Measurements from ENCODE around the gene PIGH. TPM values are rescaled to one million over a fixed set of nuclear protein-coding genes. Genes with fewer than 3 reads are reported as not detected.
"Not testable (repeated sequence)": the region's sequence is repeated elsewhere in the genome, so short reads cannot be mapped to it uniquely, and the experiment has no call there.

The PIGH gene
- total RNA-seq, 3 donors from 2014 or later (not counting 1 experiment from before 2014, with no cell fraction given): 50.9 to 56.0 (median 54.5) TPM

DNA sequence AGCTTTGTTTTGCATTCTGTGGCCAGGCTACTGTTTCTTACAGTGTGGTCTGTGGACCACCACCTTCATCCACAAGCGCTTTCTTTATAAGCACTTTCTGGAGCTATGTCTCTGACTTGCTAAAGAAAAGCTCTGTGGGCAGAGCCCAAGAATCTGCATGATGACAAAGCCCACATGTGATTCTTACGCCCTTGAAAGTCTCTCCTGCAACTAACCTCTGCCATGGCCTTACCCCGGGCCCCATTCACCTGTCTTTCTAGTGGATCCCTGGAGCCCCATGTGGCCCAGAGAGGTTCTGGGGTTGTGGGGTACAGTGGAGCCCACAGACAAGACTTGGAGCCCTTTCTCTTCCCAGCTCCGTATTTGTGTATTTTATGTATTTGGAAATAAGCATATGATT is 50.3 kb downstream of the PIGH start:
- no peaks in the 10 kb centered on the region for H3K9me3 ChIP-seq (ENCODE audit: control insufficient read depth, insufficient read depth, low read length)
- intact Hi-C loops (cut with micrococcal nuclease): no loop called here
- H3K4me3 Mint-ChIP-seq: no peak overlapping the region
- H3K4me1 ChIP-seq (ENCODE audit: control insufficient read depth, insufficient read depth, low read length): no peaks in the 10 kb centered on the region
- H3K27ac Mint-ChIP-seq: no peak overlapping the region
- H3K4me3 ChIP-seq (ENCODE audit: low read length): no peak overlapping the region
- DNase-seq (no peak), ATAC-seq (no peak)
- H3K9me3 Mint-ChIP-seq: no peaks in the 10 kb centered on the region
- no peak for TF ChIP-seq CTCF (IDR thresholded peaks at IDR 0.05)
- H3K27ac ChIP-seq (ENCODE audit: low read length): no peak overlapping the region
- H3K36me3 Mint-ChIP-seq: no peaks in the 10 kb centered on the region
- no peaks in the 10 kb centered on the region for H3K27me3 ChIP-seq (ENCODE audit: control insufficient read depth, insufficient read depth, low read length)
- H3K36me3 ChIP-seq (ENCODE audit: control insufficient read depth, insufficient read depth, low read length): no peaks in the 10 kb centered on the region
- 90% methylated on average over 4 of the region's 4 CpGs for WGBS (ENCODE audit: insufficient coverage)
- peaks cover 17 to 22% of the 10 kb centered on the region in 2 donors for H3K27me3 Mint-ChIP-seq (ENCODE audit: low read depth in 2 of 2)
- no peaks in the 10 kb centered on the region for H3K4me1 Mint-ChIP-seq

GRCh38 chr14:67547224-67547780 is 52.8 kb downstream of the PIGH start:
- no peak overlapping the region for H3K27ac Mint-ChIP-seq
- H3K36me3 ChIP-seq (ENCODE audit: control insufficient read depth, insufficient read depth, low read length): no peaks in the 10 kb centered on the region
- TF ChIP-seq CTCF (IDR thresholded peaks at IDR 0.05): no peak
- no peak overlapping the region for H3K4me3 Mint-ChIP-seq
- H3K4me1 Mint-ChIP-seq: no peaks in the 10 kb centered on the region
- intact Hi-C loops (cut with micrococcal nuclease): no loop called here
- no peak overlapping the region for H3K4me3 ChIP-seq (ENCODE audit: low read length)
- H3K9me3 Mint-ChIP-seq: no peaks in the 10 kb centered on the region
- peaks cover 36 to 38% of the 10 kb centered on the region in 2 donors for H3K27me3 Mint-ChIP-seq (ENCODE audit: low read depth in 2 of 2)
- H3K9me3 ChIP-seq (ENCODE audit: control insufficient read depth, insufficient read depth, low read length): no peaks in the 10 kb centered on the region
- WGBS (ENCODE audit: insufficient coverage): 95% methylated on average over 4 of the region's 5 CpGs
- no peak overlapping the region for H3K27ac ChIP-seq (ENCODE audit: low read length)
- H3K4me1 ChIP-seq (ENCODE audit: control insufficient read depth, insufficient read depth, low read length): no peaks in the 10 kb centered on the region
- H3K36me3 Mint-ChIP-seq: no peaks in the 10 kb centered on the region
- H3K27me3 ChIP-seq (ENCODE audit: control insufficient read depth, insufficient read depth, low read length): peaks cover 3% of the 10 kb centered on the region
- ATAC-seq (no peak), DNase-seq (no peak)

DNA sequence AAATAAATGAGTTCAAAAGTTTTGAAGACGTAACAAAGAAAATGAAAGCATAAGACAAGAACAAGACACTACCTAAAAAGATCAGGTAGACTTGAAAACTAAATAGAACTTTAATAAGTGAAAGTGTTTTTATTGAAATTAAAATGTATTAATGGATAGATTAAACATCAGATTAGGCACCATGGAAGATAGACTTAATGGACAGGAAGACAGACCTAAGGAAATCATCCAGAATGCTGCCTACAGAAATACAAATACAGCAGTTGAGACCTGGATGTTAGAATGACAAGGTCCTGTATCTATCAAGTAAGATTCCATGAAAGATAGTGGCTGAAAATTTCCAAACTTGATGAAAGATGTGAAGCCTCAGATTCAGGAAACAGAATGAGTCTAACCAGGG is 55.5 kb downstream of the PIGH start:
- Histone ChIP-seq H3K9me3 (ENCODE audit: control insufficient read depth, insufficient read depth, low read length) (no peaks in the 10 kb centered on the region), H3K27me3 (ENCODE audit: control insufficient read depth, insufficient read depth, low read length) (peaks cover 12% of the 10 kb centered on the region), H3K4me1 (ENCODE audit: control insufficient read depth, insufficient read depth, low read length) (peaks cover 8% of the 10 kb centered on the region), H3K36me3 (ENCODE audit: control insufficient read depth, insufficient read depth, low read length) (no peaks in the 10 kb centered on the region), H3K4me3 (ENCODE audit: low read length) (no peak overlapping the region), H3K27ac (ENCODE audit: low read length) (no peak overlapping the region)
- Mint-ChIP-seq H3K36me3 (no peaks in the 10 kb centered on the region), H3K27ac (no peak overlapping the region), H3K4me1 (peaks cover 8 to 9% of the 10 kb centered on the region in 2 donors), H3K9me3 (no peaks in the 10 kb centered on the region), H3K27me3 (ENCODE audit: low read depth in 2 of 2) (peaks cover 53 to 57% of the 10 kb centered on the region in 2 donors), H3K4me3 (no peak overlapping the region)
- DNase-seq: no peak
- TF ChIP-seq CTCF (IDR thresholded peaks at IDR 0.05): no peak
- no peak for ATAC-seq
- no CpG with 5 or more reads among the region's 1 CpG for WGBS (ENCODE audit: insufficient coverage)
- intact Hi-C loops (cut with micrococcal nuclease): no loop called here

GRCh38 chr14:67542620-67543019 is 57.4 kb downstream of the PIGH start:
- H3K36me3 Mint-ChIP-seq; H3K27ac ChIP-seq (ENCODE audit: low read length); H3K4me1 ChIP-seq (ENCODE audit: control insufficient read depth, insufficient read depth, low read length); intact Hi-C loops (cut with micrococcal nuclease); H3K4me3 Mint-ChIP-seq; H3K4me3 ChIP-seq (ENCODE audit: low read length); H3K36me3 ChIP-seq (ENCODE audit: control insufficient read depth, insufficient read depth, low read length); H3K9me3 Mint-ChIP-seq; H3K4me1 Mint-ChIP-seq; H3K27ac Mint-ChIP-seq; ATAC-seq; DNase-seq; H3K9me3 ChIP-seq (ENCODE audit: control insufficient read depth, insufficient read depth, low read length): not testable (repeated sequence)
- H3K27me3 ChIP-seq (ENCODE audit: control insufficient read depth, insufficient read depth, low read length): peaks cover 12% of the 10 kb centered on the region
- WGBS (ENCODE audit: insufficient coverage): 86% methylated on average over 13 of the region's 13 CpGs
- peaks cover 58 to 64% of the 10 kb centered on the region in 2 donors for H3K27me3 Mint-ChIP-seq (ENCODE audit: low read depth in 2 of 2)

All from natural killer cell (primary cell).